CD14-positive monocyte (primary cell): ENCODE results near the gene CIROP. TPM values are rescaled to one million over a fixed set of nuclear protein-coding genes. Genes with fewer than 3 reads are reported as not detected.

Experiments
- DNase-seq, 3 donors: peaks; one replicate each; pipeline ENCODE4 v3.0.0-alpha.2; 2011 to 2022
- H2AFZ ChIP-seq: 2 replicates; pipeline ENCODE4 v1.6.0; 2012; ENCODE audit warnings: mild to moderate bottlenecking, low read depth, low read length, inconsistent platforms; ENCODE audit not compliant: insufficient read depth, poor library complexity, severe bottlenecking
- H3K27ac ChIP-seq, 2 donors: 1 replicate in 1 of 2; 2 replicates in 1 of 2; pipeline ENCODE4 v1.5.1; 2012 to 2013; ENCODE audit warnings: low read length in 2 of 2, control low read depth in 1 of 2, inconsistent platforms in 1 of 2, low read depth in 1 of 2, mild to moderate bottlenecking in 1 of 2
- H3K27me3 ChIP-seq, 2 donors: one replicate each; pipeline versions ENCODE4 v1.6.0 to v1.6.1; 2011 to 2013; ENCODE audit warnings: low read length in 2 of 2; ENCODE audit not compliant: control insufficient read depth in 2 of 2, insufficient read depth in 2 of 2
- H3K36me3 ChIP-seq, 2 donors: replicated peaks in 1 of 2; 1 replicate in 1 of 2; 2 replicates in 1 of 2; pipeline versions ENCODE4 v1.5.1 to v1.6.1; 2012 to 2013; ENCODE audit warnings: low read length in 2 of 2, control low read depth in 1 of 2, inconsistent platforms in 1 of 2, mild to moderate bottlenecking in 1 of 2; ENCODE audit not compliant: insufficient read depth in 2 of 2, control insufficient read depth in 1 of 2
- H3K4me1 ChIP-seq, 2 donors: 1 replicate in 1 of 2; 2 replicates in 1 of 2; pipeline versions ENCODE4 v1.5.1 to v1.6.1; 2012 to 2013; ENCODE audit warnings: low read length in 2 of 2, control low read depth in 1 of 2, inconsistent platforms in 1 of 2, mild to moderate bottlenecking in 1 of 2, moderate library complexity in 1 of 2; ENCODE audit not compliant: insufficient read depth in 2 of 2, control insufficient read depth in 1 of 2
- H3K4me2 ChIP-seq: replicated peaks from 2 replicates; pipeline ENCODE3; 2012; ENCODE audit warnings: low read length, moderate library complexity, mild to moderate bottlenecking; ENCODE audit not compliant: poor library complexity, severe bottlenecking; ENCODE audit errors: extremely low read depth
- H3K4me3 ChIP-seq, 3 experiments: fragments of 200-600 bp in 1 of 3; sonication (generic) in 1 of 3; replicated peaks in 1 of 3; 1 replicate in 2 of 3; 2 replicates in 1 of 3; pipeline ENCODE4 v1.5.1; 2011 to 2013; ENCODE audit warnings: low read length in 3 of 3, mild to moderate bottlenecking in 3 of 3, control low read depth in 2 of 3, low read depth in 2 of 3, inconsistent platforms in 1 of 3, moderate library complexity in 1 of 3
- H3K79me2 ChIP-seq: 2 replicates; pipeline ENCODE4 v1.6.0; 2012; ENCODE audit warnings: mild to moderate bottlenecking, control low read depth, inconsistent platforms, low read length, moderate library complexity; ENCODE audit not compliant: insufficient read depth
- H3K9ac ChIP-seq: 2 replicates; pipeline ENCODE4 v1.6.0; 2017; ENCODE audit warnings: low read length, mild to moderate bottlenecking; ENCODE audit not compliant: insufficient read depth, poor library complexity, severe bottlenecking
- H3K9me3 ChIP-seq, 2 donors: replicated peaks in 1 of 2; 1 replicate in 1 of 2; 2 replicates in 1 of 2; pipeline versions ENCODE4 v1.5.1 to v1.6.1; 2012 to 2013; ENCODE audit warnings: low read length in 2 of 2, control low read depth in 1 of 2; ENCODE audit not compliant: control insufficient read depth in 1 of 2, insufficient read depth in 1 of 2
- H4K20me1 ChIP-seq: 2 replicates; pipeline ENCODE4 v1.6.0; 2012; ENCODE audit warnings: mild to moderate bottlenecking, low read length, control low read depth, moderate library complexity; ENCODE audit not compliant: insufficient read depth
- H3K27ac Mint-ChIP-seq, 7 donors: one replicate each; pipeline ENCODE4 v1.8.0; 2020; ENCODE audit warnings: mild to moderate bottlenecking in 7 of 7, mixed read lengths in 7 of 7, moderate library complexity in 6 of 7, inconsistent platforms in 2 of 7
- H3K27me3 Mint-ChIP-seq, 3 donors: one replicate each; pipeline ENCODE4 v1.8.0; 2021 to 2022; ENCODE audit warnings: low read depth in 3 of 3, mild to moderate bottlenecking in 3 of 3, mixed read lengths in 3 of 3, moderate library complexity in 3 of 3, inconsistent platforms in 1 of 3
- H3K36me3 Mint-ChIP-seq, 2 donors: one replicate each; pipeline ENCODE4 v1.8.0; 2020; ENCODE audit warnings: mixed read lengths in 2 of 2, inconsistent platforms in 1 of 2, mild to moderate bottlenecking in 1 of 2
- H3K4me1 Mint-ChIP-seq: one replicate; pipeline ENCODE4 v1.8.0; 2020; ENCODE audit warnings: mild to moderate bottlenecking, mixed read lengths
- H3K4me3 Mint-ChIP-seq, 2 donors: one replicate each; pipeline ENCODE4 v1.8.0; 2020; ENCODE audit warnings: mild to moderate bottlenecking in 2 of 2, mixed read lengths in 2 of 2, moderate library complexity in 1 of 2
- H3K9me3 Mint-ChIP-seq, 7 donors: one replicate each; pipeline ENCODE4 v1.8.0; 2020 to 2022; ENCODE audit warnings: mixed read lengths in 7 of 7, mild to moderate bottlenecking in 6 of 7, moderate library complexity in 6 of 7, inconsistent platforms in 2 of 7
- CTCF ChIP-seq: fragments of 200-600 bp; IDR thresholded peaks from one replicate; pipeline ENCODE4 v1.8.0; 2022; ENCODE audit warnings: antibody characterized with exemption, mild to moderate bottlenecking
- WGBS: methylation state at CpG from one replicate; pipeline ENCODE4 v1.1.5; 2013; ENCODE audit warnings: missing lambda C conversion rate; ENCODE audit not compliant: insufficient coverage; 5-methylcytosine and 5-hydroxymethylcytosine counted together
- intact Hi-C, 2 donors: fragments of 100-400 bp; cut with micrococcal nuclease; formaldehyde crosslinking; loops; one replicate each; pipeline versions ENCODE4 v1.15.0 to v1.15.1; 2023
- polyA plus RNA-seq, 3 donors: library from polyadenylated mRNA; depleted of rRNA in 1 of 3; unstranded in 2 of 3; stranded (reverse) in 1 of 3; fragments of 300-500 nt in 2 of 3; fragments of >200 nt in 1 of 3; fragmentation: Illumina TruSeq in 2 of 3; gene quantifications; 1 replicate in 2 of 3; 2 replicates in 1 of 3; pipeline ENCODE4 v1.2.3, GENCODE V29; 2012 to 2021

The CIROP gene
- polyA plus RNA-seq, 3 donors = not detected

DNA sequence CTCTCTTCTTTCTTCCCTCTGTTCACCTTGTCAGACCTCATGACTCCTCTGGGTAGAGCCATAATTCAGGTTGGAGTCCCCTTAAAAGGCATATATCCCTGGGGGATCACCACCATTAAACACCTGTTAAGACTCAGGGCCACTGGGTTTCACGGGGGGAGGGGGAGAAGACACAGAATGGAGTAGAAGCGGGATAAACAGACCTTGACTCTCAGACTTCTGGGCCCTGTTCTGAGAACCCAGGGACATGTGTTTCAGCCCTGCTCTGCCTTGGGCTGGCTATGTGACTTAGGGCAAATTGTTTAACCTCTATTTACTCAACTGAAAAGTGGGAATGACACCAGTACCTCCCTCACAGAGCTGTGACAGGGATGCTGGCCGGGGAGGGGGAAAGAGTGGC is 52.1 kb downstream of the CIROP start:
- H3K27ac Mint-ChIP-seq = no peak overlapping the region
- H3K4me3 ChIP-seq = no peak overlapping the region
- H3K4me3 Mint-ChIP-seq = no peak overlapping the region
- intact Hi-C loops = no loop called here
- no peak for DNase-seq
- no peak overlapping the region for H2AFZ ChIP-seq
- 100% methylated on average over 1 of the region's 3 CpGs for WGBS
- peaks cover 0 to 2% of the 10 kb centered on the region in 2 donors for H3K36me3 Mint-ChIP-seq
- H3K4me1 Mint-ChIP-seq = peaks cover 23% of the 10 kb centered on the region
- no peak overlapping the region for H3K4me2 ChIP-seq
- peaks cover 10 to 14% (median 12%) of the 10 kb centered on the region in 3 donors for H3K27me3 Mint-ChIP-seq
- peaks cover 4 to 10% of the 10 kb centered on the region in 2 donors for H3K27me3 ChIP-seq
- H4K20me1 ChIP-seq = no peaks in the 10 kb centered on the region
- H3K9me3 Mint-ChIP-seq = peaks cover 0 to 3% (median 0%) of the 10 kb centered on the region in 7 donors
- no peaks in the 10 kb centered on the region for H3K36me3 ChIP-seq
- no peaks in the 10 kb centered on the region for H3K9me3 ChIP-seq
- peaks cover 15 to 25% of the 10 kb centered on the region in 2 donors for H3K4me1 ChIP-seq
- H3K27ac ChIP-seq = no peak overlapping the region
- H3K79me2 ChIP-seq = no peaks in the 10 kb centered on the region
- no peak for TF ChIP-seq CTCF
- H3K9ac ChIP-seq = no peak overlapping the region

- Histone ChIP-seq H3K4me2 (no peak overlapping the region), H2AFZ (no peak overlapping the region), H3K79me2 (no peaks in the 10 kb centered on the region), H3K27ac (no peak overlapping the region), H3K9ac (no peak overlapping the region), H3K27me3 (peaks cover 4 to 10% of the 10 kb centered on the region in 2 donors), H3K36me3 (no peaks in the 10 kb centered on the region), H3K4me1 (peaks cover 15 to 21% of the 10 kb centered on the region in 2 donors), H4K20me1 (no peaks in the 10 kb centered on the region), H3K4me3 (no peak overlapping the region), H3K9me3 (no peaks in the 10 kb centered on the region)
- Mint-ChIP-seq H3K36me3 (peaks cover 0 to 2% of the 10 kb centered on the region in 2 donors), H3K27me3 (peaks cover 12 to 18% (median 16%) of the 10 kb centered on the region in 3 donors), H3K4me1 (peaks cover 23% of the 10 kb centered on the region), H3K27ac (no peak overlapping the region), H3K4me3 (no peak overlapping the region), H3K9me3 (peaks cover 0 to 5% (median 0%) of the 10 kb centered on the region in 7 donors)
- 85% methylated on average over 8 of the region's 14 CpGs for WGBS
- no peak for TF ChIP-seq CTCF
- DNase-seq = no peak
- intact Hi-C loops = no loop called here
Measured at GRCh38 chr14:23052182-23052623, 52.6 kb downstream of the CIROP start.
